ENCODE measurements around the gene CAMK2G. TPM values are rescaled to one million over a fixed set of nuclear protein-coding genes. Genes with fewer than 3 reads are reported as not detected.

CAMK2G gene
- total RNA-seq, 1 donor from 2014 or later, result 25.7 TPM

DNA sequence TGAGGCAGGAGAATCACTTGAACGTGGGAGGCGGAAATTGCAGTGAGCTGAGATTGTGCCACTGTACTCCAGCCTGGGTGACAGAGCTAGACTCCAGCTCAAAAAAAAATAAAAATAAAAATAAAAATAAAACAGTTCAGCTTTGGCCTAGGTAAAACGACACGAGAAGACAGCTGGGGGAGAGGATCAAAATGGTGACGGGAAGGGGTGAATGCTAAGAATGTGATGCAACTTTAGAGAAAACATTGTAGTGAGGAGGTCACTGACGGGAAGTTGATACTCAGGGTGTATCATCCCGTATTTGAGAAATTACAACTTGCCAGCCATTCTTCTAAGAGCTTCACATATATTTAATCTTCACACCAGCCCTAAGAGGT, 64.0 kb downstream of the CAMK2G start:
- Mint-ChIP-seq H3K36me3 (ENCODE audit: low read depth) (peaks cover 6% of the 10 kb centered on the region), H3K4me1 (peaks cover 18% of the 10 kb centered on the region), H3K9me3 (no peaks in the 10 kb centered on the region), H3K27ac (ENCODE audit: unreplicated experiment) (peak overlapping the region; percentile 67), H3K27me3 (ENCODE audit: low read depth) (no peaks in the 10 kb centered on the region), H3K4me3 (peak overlapping the region; percentile 92)
- TF ChIP-seq CTCF (conservative IDR thresholded peaks at IDR 0.05), result no peak
- no peak for DNase-seq (ENCODE audit: low read depth, low spot score)

- Mint-ChIP-seq H3K27me3 (ENCODE audit: low read depth) (no peaks in the 10 kb centered on the region), H3K9me3 (no peaks in the 10 kb centered on the region), H3K4me1 (peaks cover 18% of the 10 kb centered on the region), H3K4me3 (peak overlapping the region; percentile 92), H3K36me3 (ENCODE audit: low read depth) (peaks cover 6% of the 10 kb centered on the region), H3K27ac (ENCODE audit: unreplicated experiment) (no peak overlapping the region)
- TF ChIP-seq CTCF (conservative IDR thresholded peaks at IDR 0.05), result no peak
- no peak for DNase-seq (ENCODE audit: low read depth, low spot score)
These were observed 65.1 kb downstream of the CAMK2G start for GRCh38 chr10:73809061-73809818.

GRCh38 chr10:73808021-73808815, 66.1 kb downstream of the CAMK2G start:
- Mint-ChIP-seq H3K36me3 (ENCODE audit: low read depth) (peaks cover 6% of the 10 kb centered on the region), H3K4me3 (peak overlapping the region; percentile 92), H3K27ac (ENCODE audit: unreplicated experiment) (no peak overlapping the region), H3K9me3 (no peaks in the 10 kb centered on the region), H3K4me1 (peaks cover 18% of the 10 kb centered on the region), H3K27me3 (ENCODE audit: low read depth) (no peaks in the 10 kb centered on the region)
- no peak for DNase-seq (ENCODE audit: low read depth, low spot score)
- TF ChIP-seq CTCF (conservative IDR thresholded peaks at IDR 0.05), result no peak

DNA sequence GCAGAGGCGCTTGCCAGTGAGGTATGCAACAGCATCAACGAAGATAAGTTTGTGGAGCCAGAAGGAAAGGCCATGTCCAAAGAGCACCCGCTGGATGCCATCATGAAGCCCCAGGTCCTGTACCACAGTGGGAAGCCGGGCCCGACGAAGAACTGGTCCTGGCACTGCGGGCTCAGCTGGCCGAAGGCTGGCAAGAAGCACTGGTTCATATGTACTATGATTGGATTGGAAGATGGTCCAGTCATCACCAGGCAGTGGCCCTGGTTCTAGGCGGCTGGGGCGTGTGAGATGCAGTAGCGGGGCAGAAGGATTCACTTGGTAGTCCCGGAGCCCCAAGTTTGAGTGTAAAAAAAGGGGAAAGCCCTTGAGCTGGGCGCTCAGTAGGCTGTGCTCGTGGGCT, 66.9 kb downstream of the CAMK2G start:
- H3K36me3 Mint-ChIP-seq (ENCODE audit: low read depth), result peaks cover 6% of the 10 kb centered on the region
- no peaks in the 10 kb centered on the region for H3K27me3 Mint-ChIP-seq (ENCODE audit: low read depth)
- H3K27ac Mint-ChIP-seq (ENCODE audit: unreplicated experiment), result no peak overlapping the region
- H3K4me3 Mint-ChIP-seq, result no peak overlapping the region
- no peak for DNase-seq (ENCODE audit: low read depth, low spot score)
- peaks cover 15% of the 10 kb centered on the region for H3K4me1 Mint-ChIP-seq
- no peaks in the 10 kb centered on the region for H3K9me3 Mint-ChIP-seq
- no peak for TF ChIP-seq CTCF (conservative IDR thresholded peaks at IDR 0.05)

GRCh38 chr10:73806176-73806950, 68.0 kb downstream of the CAMK2G start:
- Mint-ChIP-seq H3K36me3 (ENCODE audit: low read depth) (peaks cover 6% of the 10 kb centered on the region), H3K9me3 (no peaks in the 10 kb centered on the region), H3K4me1 (peaks cover 14% of the 10 kb centered on the region), H3K27ac (ENCODE audit: unreplicated experiment) (no peak overlapping the region), H3K27me3 (ENCODE audit: low read depth) (no peaks in the 10 kb centered on the region), H3K4me3 (peak overlapping the region; percentile 69)
- no peak for TF ChIP-seq CTCF (conservative IDR thresholded peaks at IDR 0.05)
- DNase-seq (ENCODE audit: low read depth, low spot score), result no peak
